Stimulated activated naive CD4-positive, alpha-beta T cell treated with Interleukin-2 at 50 U/mL for 16 hours (primary cell): ENCODE measurements around the gene CHST1.

Source experiments
- DNase-seq: peaks from one replicate; lab custom pipeline; 2025; lab: John Stamatoyannopoulos, UW

CHST1 gene

GRCh38 chr11:45659818-45660160 lies 5.6 kb downstream of the CHST1 start:
- no peak for DNase-seq

- no peak for DNase-seq
These were observed 6.2 kb downstream of the CHST1 start for GRCh38 chr11:45659031-45659817.

- no peak for DNase-seq
These were observed 7.0 kb downstream of the CHST1 start for GRCh38 chr11:45658292-45658991.

GRCh38 chr11:45657496-45658260 lies 7.7 kb downstream of the CHST1 start:
- DNase-seq = no peak

GRCh38 chr11:45655831-45656230 lies 9.6 kb downstream of the CHST1 start:
- no peak for DNase-seq

GRCh38 chr11:45655347-45655756 lies 10.1 kb downstream of the CHST1 start:
- DNase-seq = peak; percentile 23

GRCh38 chr11:45655012-45655283 lies 10.5 kb downstream of the CHST1 start:
- DNase-seq = no peak

GRCh38 chr11:45654231-45655011 lies 11.0 kb downstream of the CHST1 start:
- no peak for DNase-seq

GRCh38 chr11:45653277-45653676 lies 12.1 kb downstream of the CHST1 start:
- no peak for DNase-seq

GRCh38 chr11:45652781-45653180 lies 12.6 kb downstream of the CHST1 start:
- no peak for DNase-seq

- DNase-seq = no peak
These were observed 13.3 kb downstream of the CHST1 start for GRCh38 chr11:45651841-45652749.

- DNase-seq = no peak
These were observed 14.3 kb downstream of the CHST1 start for GRCh38 chr11:45651156-45651555.

GRCh38 chr11:45650166-45651095 lies 15.0 kb downstream of the CHST1 start:
- DNase-seq = no peak

GRCh38 chr11:45649544-45650165 lies 15.8 kb downstream of the CHST1 start:
- DNase-seq = no peak

GRCh38 chr11:45648931-45649330 lies 16.5 kb downstream of the CHST1 start:
- DNase-seq = no peak

GRCh38 chr11:45647786-45648185 lies 17.6 kb downstream of the CHST1 start:
- DNase-seq = no peak

- DNase-seq = no peak
These were observed 18.1 kb downstream of the CHST1 start for GRCh38 chr11:45647329-45647728.

GRCh38 chr11:45646275-45646927 lies 19.0 kb downstream of the CHST1 start:
- DNase-seq = no peak
